HG03354 (cell line): ENCODE data around the gene ABHD6.

Experiments
- ATAC-seq: cut with Tn5 transposase; IDR thresholded peaks from one replicate; pipeline ENCODE4 v1.9.1; 2021; ENCODE audit warnings: mild to moderate bottlenecking; ENCODE audit not compliant: unreplicated experiment, poor library complexity, severe bottlenecking

ABHD6 gene

DNA sequence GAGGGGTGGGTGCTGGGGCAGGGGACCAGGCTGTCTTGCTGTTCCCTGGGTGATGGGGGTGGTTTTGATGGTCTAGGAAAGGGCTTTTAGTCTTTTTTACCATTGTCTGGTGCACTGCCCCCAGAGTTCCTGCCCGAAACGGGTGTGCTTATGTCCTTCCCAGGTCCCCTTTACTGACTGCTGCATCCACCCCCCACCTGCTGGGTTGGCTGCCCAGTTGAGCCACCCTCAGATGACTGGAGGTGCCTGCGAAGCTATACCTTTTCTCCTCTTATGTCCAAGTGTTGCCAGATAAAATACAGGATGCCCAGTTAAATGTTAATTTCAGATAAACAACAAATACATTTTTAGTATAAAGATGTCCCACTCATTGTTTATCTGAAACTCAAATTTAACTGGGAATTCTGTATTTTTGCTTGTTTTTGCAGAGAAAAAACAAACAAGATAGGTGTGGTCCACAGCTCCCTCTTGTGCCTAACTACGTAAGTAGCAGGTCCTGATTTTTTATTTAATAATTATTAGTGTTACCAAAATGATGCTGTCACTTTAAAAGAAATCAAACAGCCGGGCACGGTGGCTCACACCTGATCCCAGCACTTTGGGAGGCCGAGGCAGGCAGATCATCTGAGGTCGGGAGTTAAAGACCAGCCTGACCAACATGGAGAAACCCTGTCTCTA, 62.4 kb downstream of the ABHD6 start:
- ATAC-seq: no peak

DNA sequence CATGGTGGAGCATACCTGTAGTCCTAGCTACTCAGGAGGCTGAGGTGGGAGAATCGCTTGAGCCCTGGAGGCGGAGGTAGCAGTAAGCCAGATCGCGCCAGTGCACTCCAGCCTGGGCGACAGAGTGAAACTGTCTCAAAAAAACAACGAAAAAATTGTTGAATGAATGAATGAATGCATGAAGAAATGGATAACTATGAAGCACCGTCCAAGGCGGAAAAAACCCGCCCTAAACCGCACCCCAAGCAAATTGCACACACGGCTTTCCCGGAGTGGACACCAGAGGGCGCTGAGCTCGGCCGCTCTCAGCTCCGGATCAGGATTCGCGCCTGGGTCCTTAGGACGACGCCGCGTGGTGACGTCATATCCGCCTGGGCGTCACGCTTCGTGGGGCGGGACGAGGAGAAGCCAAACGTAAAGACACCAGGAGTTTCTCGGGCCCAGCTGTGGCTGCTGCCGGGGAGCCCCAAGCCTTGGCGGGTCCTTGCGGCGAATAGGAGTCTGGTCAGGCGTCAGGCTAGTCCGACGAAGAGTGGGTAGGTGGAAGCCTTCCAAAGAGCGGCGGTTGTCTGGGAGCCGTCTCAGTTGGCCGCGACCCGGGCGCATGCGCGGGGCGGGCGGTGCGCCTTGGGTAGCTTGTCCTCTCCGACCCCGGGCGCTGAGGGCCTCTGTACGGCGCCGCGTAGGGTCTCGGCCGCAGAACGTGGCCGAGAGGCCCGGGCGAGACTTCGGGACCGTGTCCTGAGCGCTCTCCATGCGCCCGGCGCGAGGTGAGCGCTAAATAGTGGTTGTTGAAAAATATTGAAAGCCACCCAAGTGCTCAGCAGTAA, 68.5 kb downstream of the ABHD6 start, which contains the start of the genes HTD2 and RPP14:
TSS of gene HTD2 (plus strand) at position 639 of the 830 bp plus-strand sequence. CDS start 11,094 bp downstream, outside the sequence.
TSS of gene RPP14 (plus strand) at position 364 of the 830 bp plus-strand sequence. CDS start 4,085 bp downstream, outside the sequence.
- peak; percentile 86 for ATAC-seq

DNA sequence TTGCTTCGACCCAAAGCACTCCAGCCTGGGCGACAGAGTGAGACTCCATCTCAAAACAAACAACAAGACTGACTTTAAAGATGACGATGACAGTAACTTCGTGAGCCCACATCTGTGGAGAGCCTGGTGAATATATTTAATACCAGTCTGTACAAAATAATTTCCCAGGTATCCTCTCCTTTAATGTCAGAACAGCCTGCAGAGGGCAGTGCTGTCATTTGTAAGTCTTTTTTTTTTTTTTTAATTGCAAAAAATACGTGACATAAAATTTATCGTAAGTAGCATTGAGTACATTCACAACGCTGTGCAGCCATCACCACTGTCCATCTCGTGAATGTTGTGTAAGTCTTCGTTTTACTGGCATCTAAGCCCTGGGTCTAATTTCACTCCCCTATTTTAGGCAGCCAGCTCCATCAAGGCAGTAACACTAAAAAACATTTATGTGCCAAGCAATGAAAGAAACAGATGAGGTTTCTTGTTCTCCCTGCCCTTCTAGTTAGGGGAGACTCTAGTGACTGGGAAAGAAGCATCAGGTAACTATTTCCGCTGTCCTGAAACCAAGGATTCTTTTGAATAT, 70.1 kb downstream of the ABHD6 start:
- no peak for ATAC-seq

- ATAC-seq: no peak
Observed at GRCh38 chr3:58308728-58309127, 71.1 kb downstream of the ABHD6 start.

GRCh38 chr3:58317811-58318210, 80.2 kb downstream of the ABHD6 start:
- no peak for ATAC-seq

DNA sequence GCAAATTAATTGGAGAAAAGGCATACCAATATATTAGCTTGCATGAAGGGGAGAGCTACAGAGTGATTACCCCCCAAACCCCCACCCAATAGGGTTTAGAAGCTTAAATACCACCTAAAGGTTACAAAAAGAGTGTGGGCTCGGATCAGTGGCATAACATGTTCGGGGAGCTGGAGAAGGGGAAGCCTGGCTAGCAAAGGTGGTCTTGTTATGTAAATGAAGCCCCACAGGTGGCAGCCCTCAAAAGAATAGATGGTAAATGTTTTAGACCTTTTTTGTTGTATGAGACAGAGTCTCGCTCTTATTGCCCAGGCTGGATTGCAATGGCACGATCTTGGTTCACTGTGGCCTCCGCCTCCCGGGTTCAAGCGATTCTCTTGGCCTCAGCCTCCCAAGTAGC, 84.2 kb downstream of the ABHD6 start:
- ATAC-seq: no peak

DNA sequence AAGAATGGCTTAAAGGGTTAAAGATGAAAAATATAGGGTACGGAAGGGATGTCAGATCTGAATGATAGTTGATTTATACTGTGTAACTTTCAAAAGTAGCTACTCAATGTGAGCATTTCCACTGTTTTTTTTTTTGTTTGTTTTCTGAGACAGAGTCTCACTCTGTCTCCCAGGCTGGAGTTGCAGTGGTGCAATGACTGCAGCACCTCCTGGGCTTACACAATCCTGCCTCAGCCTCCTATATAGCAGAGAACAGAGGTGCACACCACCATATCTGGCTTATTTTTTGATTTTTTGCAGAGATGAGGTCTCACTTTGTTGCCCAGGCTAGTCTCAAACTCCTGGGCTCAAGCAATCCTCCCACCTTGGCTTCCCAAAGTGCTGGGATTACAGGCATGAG, 85.2 kb downstream of the ABHD6 start:
- no peak for ATAC-seq

GRCh38 chr3:58323529-58324390, 86.2 kb downstream of the ABHD6 start:
- ATAC-seq: no peak

- no peak for ATAC-seq
Observed at GRCh38 chr3:58324391-58325390, 87.1 kb downstream of the ABHD6 start.

DNA sequence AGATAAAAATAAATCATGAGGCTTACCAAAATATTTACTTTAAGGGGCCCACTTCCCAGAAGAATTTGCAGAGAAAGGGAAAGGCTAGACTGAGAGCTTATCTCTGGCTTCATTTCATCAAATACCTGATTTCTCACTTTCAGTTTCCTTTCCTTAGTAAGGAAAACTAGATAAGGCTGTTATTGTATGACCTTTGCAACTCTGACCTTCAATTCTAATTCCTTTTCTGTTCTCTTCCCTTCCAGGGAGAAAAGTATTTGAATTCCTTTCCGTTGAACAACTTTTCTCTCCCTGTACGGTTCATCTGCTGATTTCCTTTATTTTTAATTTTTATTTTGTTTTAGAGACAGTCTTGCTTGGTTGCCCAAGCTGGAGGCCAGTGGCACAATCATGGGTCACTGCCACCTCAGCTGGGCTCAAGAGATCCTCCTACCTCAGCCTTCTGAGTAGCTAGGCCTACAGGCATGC, 88.0 kb downstream of the ABHD6 start:
- no peak for ATAC-seq

DNA sequence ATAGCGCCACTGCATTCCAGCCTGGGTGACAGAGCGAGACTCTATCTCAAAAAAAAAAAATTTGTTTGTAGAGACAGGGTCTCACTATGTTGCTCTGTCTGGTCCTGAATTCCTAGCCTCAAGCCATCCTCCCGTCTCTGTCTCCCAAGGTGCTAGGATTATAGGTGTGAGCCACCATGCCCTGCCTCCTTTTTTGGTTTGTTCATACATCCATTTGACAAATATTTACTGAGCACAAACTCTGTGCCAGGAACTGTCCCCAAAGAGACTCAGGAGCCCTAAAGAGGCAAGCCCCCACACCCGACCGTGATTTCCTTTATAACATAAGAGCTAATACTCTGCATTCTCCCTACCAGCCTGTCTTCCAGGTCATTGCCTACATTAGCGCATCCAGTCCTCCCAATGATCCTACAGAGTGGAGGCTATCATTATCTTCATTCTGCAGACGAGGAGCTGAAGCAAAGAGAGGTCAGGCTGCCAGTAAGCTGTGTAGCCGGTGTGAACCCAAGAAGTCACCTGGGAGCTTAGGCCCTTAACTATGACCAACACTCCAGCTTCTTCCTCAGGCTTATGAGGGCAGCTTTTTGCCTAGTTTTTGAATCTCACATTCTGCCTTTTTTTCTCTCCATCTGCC, 88.8 kb downstream of the ABHD6 start:
- ATAC-seq: no peak

DNA sequence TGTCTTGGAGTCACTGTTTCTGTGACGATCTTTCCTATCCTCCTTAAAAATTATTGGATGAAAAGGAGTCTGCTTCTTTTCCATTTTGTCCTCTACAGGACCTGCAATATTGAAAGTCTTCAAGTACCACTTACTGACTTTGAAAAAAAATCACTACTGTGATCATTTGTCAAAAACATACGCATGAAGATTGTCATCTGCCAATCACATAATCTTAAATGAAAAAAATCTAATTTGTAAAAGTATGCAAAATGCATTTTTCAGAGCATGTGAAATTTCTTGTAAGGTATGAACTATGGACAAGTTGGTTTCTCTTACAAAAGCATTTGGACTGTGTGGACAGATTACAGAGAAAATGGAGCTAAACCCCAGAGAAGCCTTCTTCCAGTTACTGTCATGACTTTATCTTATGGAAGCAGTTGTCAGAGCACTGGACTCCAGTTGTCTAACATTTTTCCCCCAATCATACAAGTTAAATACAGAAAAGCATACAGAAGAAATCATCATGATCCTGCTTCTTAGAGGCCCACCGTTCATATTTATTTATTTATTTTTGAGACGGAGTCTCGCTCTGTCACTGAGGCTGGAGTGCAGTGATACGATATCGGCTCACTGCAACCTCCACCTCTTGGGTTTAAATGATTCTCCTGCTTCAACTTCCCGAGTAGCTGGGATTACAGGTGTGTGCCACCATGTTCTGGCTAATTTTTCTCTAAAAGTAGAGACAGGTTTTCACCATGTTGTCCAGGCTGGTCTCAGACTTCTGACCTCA, 91.7 kb downstream of the ABHD6 start:
- no peak for ATAC-seq

GRCh38 chr3:58329922-58330413, 92.4 kb downstream of the ABHD6 start:
- no peak for ATAC-seq

- no peak for ATAC-seq
Observed at GRCh38 chr3:58331593-58332152, 94.1 kb downstream of the ABHD6 start.

DNA sequence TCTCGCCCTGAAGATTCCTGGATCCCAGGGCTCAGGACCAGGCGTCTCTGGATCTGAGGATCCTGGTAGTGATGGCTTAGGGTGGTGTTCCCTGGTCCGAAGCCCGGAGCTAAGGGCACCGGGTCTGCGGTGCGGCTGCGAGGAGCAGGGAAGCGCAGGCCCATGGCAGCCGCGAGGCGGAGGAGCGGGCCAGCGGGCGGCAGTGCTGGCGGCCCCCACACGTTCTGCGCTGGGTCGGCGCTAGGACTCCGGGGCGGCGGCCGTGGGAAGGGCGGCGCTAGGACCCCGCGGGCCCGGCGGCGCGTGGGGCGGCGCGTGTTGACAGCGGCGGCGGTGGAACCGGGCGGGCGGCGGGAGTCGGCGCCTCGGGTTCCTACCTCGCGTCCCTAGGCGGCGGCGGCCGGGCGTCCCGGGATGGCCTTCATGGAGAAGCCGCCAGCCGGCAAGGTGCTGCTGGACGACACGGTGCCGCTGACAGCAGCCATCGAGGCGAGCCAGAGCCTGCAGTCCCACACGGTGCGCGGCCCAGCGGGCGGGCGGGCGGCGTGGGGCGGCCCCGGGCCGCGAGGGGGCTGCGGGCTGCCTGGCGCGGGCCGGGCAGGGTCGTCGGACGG, 95.1 kb downstream of the ABHD6 start, which contains the start of gene PXK:
TSS of gene PXK (plus strand) at position 318 of the 614 bp plus-strand sequence. CDS start at position 415, 97 bp downstream.
- peak; percentile 89 for ATAC-seq
